Amniotic stem cell (primary cell): ENCODE measurements around the gene CDC14A.
"Not testable (repeated sequence)": the region's sequence is repeated elsewhere in the genome, so short reads cannot be mapped to it uniquely, and the experiment has no call there.

Experiments used
- DNase-seq: peaks from one replicate; lab custom pipeline; 2025; lab: John Stamatoyannopoulos, UW

Gene CDC14A

GRCh38 chr1:100405902-100406301 is 53.6 kb downstream of the CDC14A start:
- not testable (repeated sequence) for DNase-seq

GRCh38 chr1:100407390-100407789 is 55.1 kb downstream of the CDC14A start:
- not testable (repeated sequence) for DNase-seq

- no peak for DNase-seq
Measured at GRCh38 chr1:100411019-100411418, 58.7 kb downstream of the CDC14A start.

- no peak for DNase-seq
Measured at GRCh38 chr1:100411574-100411973, 59.3 kb downstream of the CDC14A start.

GRCh38 chr1:100413035-100413434 is 60.7 kb downstream of the CDC14A start:
- no peak for DNase-seq

GRCh38 chr1:100414693-100415497 is 62.6 kb downstream of the CDC14A start:
- DNase-seq, result no peak

- no peak for DNase-seq
Measured at GRCh38 chr1:100415498-100415778, 63.1 kb downstream of the CDC14A start.

GRCh38 chr1:100419072-100419471 is 66.8 kb downstream of the CDC14A start:
- no peak for DNase-seq

GRCh38 chr1:100422065-100422464 is 69.8 kb downstream of the CDC14A start:
- no peak for DNase-seq

- no peak for DNase-seq
Measured at GRCh38 chr1:100423832-100424337, 71.6 kb downstream of the CDC14A start.

- DNase-seq, result no peak
Measured at GRCh38 chr1:100428160-100428559, 75.9 kb downstream of the CDC14A start.

- no peak for DNase-seq
Measured at GRCh38 chr1:100430325-100430756, 78.0 kb downstream of the CDC14A start.

- DNase-seq, result no peak
Measured at GRCh38 chr1:100431954-100432353, 79.6 kb downstream of the CDC14A start.

- no peak for DNase-seq
Measured at GRCh38 chr1:100433563-100433962, 81.3 kb downstream of the CDC14A start.

GRCh38 chr1:100434831-100435230 is 82.5 kb downstream of the CDC14A start:
- no peak for DNase-seq

GRCh38 chr1:100438375-100438774 is 86.1 kb downstream of the CDC14A start:
- DNase-seq, result no peak

- DNase-seq, result no peak
Measured at GRCh38 chr1:100438789-100439188, 86.5 kb downstream of the CDC14A start.

GRCh38 chr1:100440075-100440809 is 87.9 kb downstream of the CDC14A start:
- DNase-seq, result no peak

- no peak for DNase-seq
Measured at GRCh38 chr1:100441146-100441545, 88.8 kb downstream of the CDC14A start.

- DNase-seq, result no peak
Measured at GRCh38 chr1:100441651-100442050, 89.3 kb downstream of the CDC14A start.

- no peak for DNase-seq
Measured at GRCh38 chr1:100443811-100444571, 91.7 kb downstream of the CDC14A start.

- DNase-seq, result no peak
Measured at GRCh38 chr1:100445565-100445964, 93.3 kb downstream of the CDC14A start.

- no peak for DNase-seq
Measured at GRCh38 chr1:100448366-100448765, 96.1 kb downstream of the CDC14A start.
